A673 (cell line): Measurements from ENCODE around the gene DNAH2.

ENCODE experiments used
- CTCF ChIP-seq: fragments of 300-800, 200-600 bp; sonication (generic); conservative IDR thresholded peaks from 2 replicates; pipeline ENCODE4 v1.5.1; 2017; ENCODE audit warnings: low read depth, mild to moderate bottlenecking, antibody characterized with exemption, low read length, moderate library complexity, mixed read lengths
- EZH2 ChIP-seq: fragments of 200-600 bp; sonication (generic); IDR thresholded peaks from 2 replicates; pipeline ENCODE4 v1.6.1; 2017; ENCODE audit warnings: borderline replicate concordance, low read depth, mild to moderate bottlenecking, mixed read lengths, antibody characterized with exemption, low read length; ENCODE audit not compliant: poor library complexity, severe bottlenecking

GRCh38 chr17:7843536-7844291 is 126.2 kb downstream of the DNAH2 start:
- TF ChIP-seq CTCF (no peak), EZH2 (no peak)
